WERI-Rb-1 (cell line): ENCODE results near the gene ROBO2.

Experiments used
- DNase-seq: peaks from one replicate; pipeline ENCODE4 v3.0.0-alpha.2; 2020
- H3K27ac ChIP-seq: fragments of 250-450 bp; sonication (Bioruptor Pico); 2 replicates; pipeline ENCODE4 v1.5.1; 2020; ENCODE audit warnings: mild to moderate bottlenecking, moderate library complexity
- H3K27me3 ChIP-seq: fragments of 250-450 bp; sonication (Bioruptor Pico); 2 replicates; pipeline ENCODE4 v1.5.1; 2021; ENCODE audit warnings: mild to moderate bottlenecking, low read depth, moderate library complexity; ENCODE audit not compliant: insufficient read depth, severe bottlenecking
- H3K36me3 ChIP-seq: fragments of 250-450 bp; sonication (Bioruptor Pico); 2 replicates; pipeline ENCODE4 v1.5.1; 2020; ENCODE audit warnings: mild to moderate bottlenecking, moderate library complexity
- H3K4me3 ChIP-seq: 2 replicates; pipeline ENCODE4 v1.5.1; 2011; ENCODE audit warnings: low read depth, mild to moderate bottlenecking, control low read depth, low read length
- H3K9me3 ChIP-seq: fragments of 250-450 bp; sonication (Bioruptor Pico); 2 replicates; pipeline ENCODE4 v1.5.1; 2021; ENCODE audit warnings: mild to moderate bottlenecking, moderate library complexity; ENCODE audit not compliant: severe bottlenecking
- TF ChIP-seq, protein P1 (sequence below): IDR thresholded peaks from 2 replicates; pipeline ENCODE4 v1.5.1; 2011; ENCODE audit warnings: low read depth, mild to moderate bottlenecking, control low read depth, inconsistent platforms, low read length

Gene ROBO2

DNA sequence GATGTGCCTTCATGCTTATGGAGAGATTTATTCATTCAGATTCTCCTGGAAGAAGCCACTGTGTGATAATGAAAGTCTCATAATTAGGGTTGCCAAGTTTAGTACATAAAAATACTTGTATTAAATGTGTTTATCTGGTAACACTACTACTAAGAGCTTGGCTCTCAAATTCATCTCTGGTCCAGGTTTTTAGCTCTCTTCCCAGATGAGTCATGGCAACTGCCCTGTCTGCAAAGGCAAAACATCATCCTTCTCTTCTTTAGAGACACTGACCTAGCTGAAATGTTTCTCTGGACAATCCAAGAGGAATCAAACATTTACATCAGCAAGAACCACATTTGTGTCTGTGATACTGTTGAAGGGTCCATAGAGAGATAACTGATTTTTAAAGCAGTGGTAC is 269.6 kb downstream of the ROBO2 start:
- no peak for DNase-seq
- Histone ChIP-seq H3K9me3 (no peaks in the 10 kb centered on the region), H3K27me3 (no peaks in the 10 kb centered on the region), H3K36me3 (peaks cover 4% of the 10 kb centered on the region; the same call in 1 of the 2 replicates), H3K27ac (no peak overlapping the region), H3K4me3 (no peak overlapping the region)
- TF ChIP-seq, protein P1, sequence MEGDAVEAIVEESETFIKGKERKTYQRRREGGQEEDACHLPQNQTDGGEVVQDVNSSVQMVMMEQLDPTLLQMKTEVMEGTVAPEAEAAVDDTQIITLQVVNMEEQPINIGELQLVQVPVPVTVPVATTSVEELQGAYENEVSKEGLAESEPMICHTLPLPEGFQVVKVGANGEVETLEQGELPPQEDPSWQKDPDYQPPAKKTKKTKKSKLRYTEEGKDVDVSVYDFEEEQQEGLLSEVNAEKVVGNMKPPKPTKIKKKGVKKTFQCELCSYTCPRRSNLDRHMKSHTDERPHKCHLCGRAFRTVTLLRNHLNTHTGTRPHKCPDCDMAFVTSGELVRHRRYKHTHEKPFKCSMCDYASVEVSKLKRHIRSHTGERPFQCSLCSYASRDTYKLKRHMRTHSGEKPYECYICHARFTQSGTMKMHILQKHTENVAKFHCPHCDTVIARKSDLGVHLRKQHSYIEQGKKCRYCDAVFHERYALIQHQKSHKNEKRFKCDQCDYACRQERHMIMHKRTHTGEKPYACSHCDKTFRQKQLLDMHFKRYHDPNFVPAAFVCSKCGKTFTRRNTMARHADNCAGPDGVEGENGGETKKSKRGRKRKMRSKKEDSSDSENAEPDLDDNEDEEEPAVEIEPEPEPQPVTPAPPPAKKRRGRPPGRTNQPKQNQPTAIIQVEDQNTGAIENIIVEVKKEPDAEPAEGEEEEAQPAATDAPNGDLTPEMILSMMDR: no peak

DNA sequence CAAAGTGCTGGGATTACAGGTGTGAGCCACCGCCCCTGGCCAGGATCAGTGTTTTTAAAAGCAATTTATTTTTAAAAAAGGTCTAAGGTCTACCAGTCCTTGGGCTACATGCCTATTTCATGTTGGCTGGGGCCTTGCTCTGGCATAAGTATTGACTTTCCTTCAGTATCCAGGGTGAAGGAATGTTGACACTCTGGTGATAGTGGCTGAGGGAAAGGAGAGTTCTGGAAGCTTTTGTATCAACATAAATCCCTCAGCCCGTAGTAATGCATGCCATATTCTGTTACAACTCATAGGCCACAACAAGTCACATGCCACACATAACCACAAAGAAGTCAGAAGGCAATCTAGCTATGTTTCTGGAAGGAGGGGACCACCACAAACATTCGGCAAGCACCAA is 273.9 kb downstream of the ROBO2 start:
- Histone ChIP-seq H3K27ac (no peak overlapping the region), H3K9me3 (no peaks in the 10 kb centered on the region), H3K4me3 (no peak overlapping the region), H3K36me3 (peaks cover 4% of the 10 kb centered on the region; the same call in 1 of the 2 replicates), H3K27me3 (no peaks in the 10 kb centered on the region)
- no peak for DNase-seq
- TF ChIP-seq, protein P1: no peak

DNA sequence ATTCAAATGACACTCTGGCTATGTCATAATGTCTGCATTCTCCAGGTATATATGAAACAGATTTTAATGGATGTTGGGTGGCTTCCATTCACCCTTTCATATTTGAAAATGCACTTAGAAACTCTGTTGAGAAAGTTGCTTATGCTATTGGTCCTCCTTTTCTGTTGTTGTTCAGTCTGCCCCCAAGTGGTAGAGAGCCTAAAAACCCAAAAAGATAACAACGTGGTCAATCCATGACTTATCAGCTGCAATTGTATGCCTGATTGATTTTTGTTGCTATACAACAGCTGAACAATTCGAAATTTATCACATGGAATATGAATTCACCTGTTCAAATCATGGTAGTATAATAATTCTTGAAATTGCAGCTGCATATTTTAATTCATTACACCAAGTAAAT is 279.8 kb downstream of the ROBO2 start:
- no peak overlapping the region for H3K4me3 ChIP-seq
- no peak for DNase-seq
- TF ChIP-seq, protein P1: peak; percentile 40; the same call in 1 of the 2 replicates
- peak overlapping the region; percentile 39 for H3K27ac ChIP-seq
- no peaks in the 10 kb centered on the region for H3K9me3 ChIP-seq
- no peaks in the 10 kb centered on the region for H3K36me3 ChIP-seq
- no peaks in the 10 kb centered on the region for H3K27me3 ChIP-seq

DNA sequence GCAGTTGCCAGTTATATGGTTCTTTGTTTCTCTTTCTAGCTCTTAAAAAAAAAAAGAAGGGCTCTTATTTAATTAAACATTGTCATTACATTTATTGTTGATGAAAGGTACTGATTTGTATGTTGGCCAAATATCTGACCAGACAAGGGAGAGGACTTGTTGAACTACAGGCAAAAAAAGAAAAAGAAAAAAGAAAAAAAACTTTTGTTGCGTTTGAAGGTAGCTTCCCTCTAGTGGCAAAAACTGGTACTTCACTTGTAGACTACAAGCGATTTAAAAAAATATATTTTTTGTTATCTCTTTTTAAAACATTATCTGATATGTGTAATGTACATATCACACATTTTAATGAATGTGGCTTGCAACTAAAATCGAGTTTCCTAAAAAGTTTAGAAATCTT is 280.6 kb downstream of the ROBO2 start:
- Histone ChIP-seq H3K27ac (peak overlapping the region; percentile 39), H3K4me3 (no peak overlapping the region)
- no peak for DNase-seq

DNA sequence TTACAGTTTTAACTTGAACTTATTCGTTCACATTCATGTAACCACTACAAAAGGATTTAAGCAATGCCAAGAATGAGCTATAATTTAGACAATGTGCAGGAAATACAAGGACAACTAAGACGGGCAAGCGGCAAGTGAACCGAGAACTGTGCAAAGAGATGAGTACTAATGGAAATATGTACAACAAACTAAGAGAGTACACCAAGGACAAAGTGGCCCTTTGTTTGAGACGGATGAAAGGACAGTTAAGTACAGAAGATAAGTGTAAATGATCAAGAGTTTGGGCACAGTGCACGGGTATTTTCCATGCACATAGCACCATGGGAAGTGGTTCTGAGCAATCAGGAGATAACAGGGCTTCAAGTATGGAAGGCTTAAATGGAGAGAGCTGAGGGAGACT is 281.7 kb downstream of the ROBO2 start:
- DNase-seq: no peak
- H3K4me3 ChIP-seq: no peak overlapping the region
- H3K27me3 ChIP-seq: no peaks in the 10 kb centered on the region
- H3K9me3 ChIP-seq: no peaks in the 10 kb centered on the region
- TF ChIP-seq, protein P1: no peak
- H3K27ac ChIP-seq: no peak overlapping the region
- no peaks in the 10 kb centered on the region for H3K36me3 ChIP-seq

More for the DNA sequence above, 280.6 kb downstream of the ROBO2 start:
- Histone ChIP-seq H3K36me3 (no peaks in the 10 kb centered on the region), H3K9me3 (no peaks in the 10 kb centered on the region), H3K27me3 (no peaks in the 10 kb centered on the region)
- TF ChIP-seq, protein P1: no peak

DNA sequence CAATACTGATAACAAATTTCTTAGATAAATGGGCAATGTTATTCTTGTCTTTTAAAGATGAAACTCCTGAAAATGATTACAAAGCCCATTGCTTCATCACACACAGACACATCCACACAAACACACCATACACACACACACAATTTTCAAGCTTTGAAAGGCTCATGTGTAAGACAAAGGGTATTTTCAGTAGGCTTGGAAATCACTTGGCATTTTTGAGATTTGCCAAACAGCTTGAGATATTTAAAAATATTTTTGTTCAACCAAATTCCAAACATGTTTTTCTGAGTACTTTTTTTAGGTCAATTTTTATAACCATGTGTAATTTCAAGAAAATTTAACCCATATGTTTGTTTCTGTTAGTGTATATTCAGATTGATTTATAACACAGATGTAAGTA is 283.7 kb downstream of the ROBO2 start:
- TF ChIP-seq, protein P1: no peak
- H3K27me3 ChIP-seq: no peaks in the 10 kb centered on the region
- H3K9me3 ChIP-seq: no peaks in the 10 kb centered on the region
- H3K4me3 ChIP-seq: no peak overlapping the region
- DNase-seq: no peak
- H3K36me3 ChIP-seq: no peaks in the 10 kb centered on the region
- no peak overlapping the region for H3K27ac ChIP-seq
